ENCODE measurements around the gene B3GALT6.
"Not testable (repeated sequence)": the region's sequence is repeated elsewhere in the genome, so short reads cannot be mapped to it uniquely, and the experiment has no call there.

The B3GALT6 gene

GRCh38 chr1:1245817-1246576, 14.0 kb downstream of the B3GALT6 start:
- no peak for DNase-seq

DNA sequence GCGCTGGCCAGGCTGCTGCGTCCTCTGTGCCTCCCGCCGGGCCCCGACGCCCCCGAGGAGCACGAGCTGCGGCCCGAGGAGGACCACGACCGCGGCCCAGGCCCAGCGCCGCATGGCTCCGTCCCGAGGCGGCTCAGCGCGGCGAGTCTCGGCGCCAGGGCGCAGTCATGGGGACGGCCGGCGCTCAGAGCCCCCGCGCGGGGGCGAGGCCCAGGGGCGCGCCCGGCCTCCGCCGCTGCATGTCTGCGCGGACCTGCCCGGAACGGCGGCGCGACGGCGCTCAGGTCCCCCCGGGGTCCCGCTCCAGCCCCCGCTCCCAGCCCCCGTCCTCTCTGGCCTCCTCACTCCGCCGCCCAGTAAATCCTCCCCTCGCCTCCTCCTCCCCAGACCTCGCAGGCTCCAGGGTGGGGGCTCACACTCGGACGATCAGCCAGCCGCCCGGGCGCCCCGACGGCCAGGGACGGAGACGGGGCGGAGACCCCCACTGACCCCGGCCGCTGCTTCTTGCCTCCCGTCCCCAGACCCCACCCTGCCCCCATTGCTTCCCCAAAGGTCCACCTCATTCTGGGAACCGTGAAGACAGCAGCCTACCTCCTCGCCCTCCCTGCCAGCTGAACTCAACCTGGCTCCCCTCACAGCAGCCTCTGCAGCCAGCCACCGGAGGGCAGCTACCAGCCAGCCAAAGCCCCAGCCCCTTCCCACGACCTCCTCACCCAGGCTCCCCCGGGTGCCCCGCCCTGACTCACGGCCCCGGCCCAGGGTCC, 14.7 kb downstream of the B3GALT6 start, which contains the start of gene C1QTNF12:
Gene C1QTNF12 (minus strand): TSS at position 146 of the 764 bp plus-strand sequence. CDS start 32 bp downstream, at position 114.
- no peak for DNase-seq

- no peak for DNase-seq
Observed at GRCh38 chr1:1247341-1247913, 15.4 kb downstream of the B3GALT6 start.

DNA sequence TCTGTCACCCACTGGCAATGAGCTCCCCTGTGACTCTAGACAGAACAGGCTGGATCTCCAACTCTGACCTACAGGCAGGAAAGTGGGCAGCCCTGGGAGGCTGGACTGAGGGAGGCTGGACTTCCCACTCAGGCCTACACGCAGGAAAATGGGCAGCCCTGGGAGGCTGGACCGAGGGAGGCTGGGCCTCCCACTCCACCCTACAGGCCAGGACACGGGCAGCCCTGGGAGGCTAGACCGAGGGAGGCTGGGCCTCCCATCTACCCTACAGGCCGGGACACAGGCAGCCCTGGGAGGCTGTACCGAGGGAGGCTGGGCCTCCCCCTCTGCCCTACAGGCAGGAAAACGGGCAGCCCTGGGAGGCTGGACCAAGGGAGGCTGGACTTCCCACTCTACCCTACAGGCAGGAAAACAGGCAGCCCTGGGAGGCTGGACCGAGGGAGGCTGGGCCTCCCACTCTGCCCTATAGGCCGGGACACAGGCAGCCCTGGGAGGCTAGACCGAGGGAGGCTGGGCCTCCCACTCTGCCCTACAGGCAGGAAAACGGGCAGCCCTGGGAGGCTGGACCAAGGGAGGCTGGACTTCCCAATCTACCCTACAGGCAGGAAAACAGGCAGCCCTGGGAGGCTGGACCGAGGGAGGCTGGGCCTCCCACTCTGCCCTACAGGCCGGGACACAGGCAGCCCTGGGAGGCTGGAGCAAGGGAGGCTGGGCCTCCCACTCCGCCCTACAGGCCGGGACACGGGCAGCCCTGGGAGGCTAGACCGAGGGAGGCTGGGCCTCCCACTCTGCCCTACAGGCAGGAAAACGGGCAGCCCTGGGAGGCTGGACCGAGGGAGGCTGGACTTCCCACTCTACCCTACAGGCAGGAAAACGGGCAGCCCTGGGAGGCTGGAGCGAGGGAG, 16.2 kb downstream of the B3GALT6 start:
- DNase-seq: not testable (repeated sequence)

- peak; percentile 77 for DNase-seq
Observed at GRCh38 chr1:1250786-1251284, 18.8 kb downstream of the B3GALT6 start.

GRCh38 chr1:1253314-1253713, 21.3 kb downstream of the B3GALT6 start:
- no peak for DNase-seq

- no peak for DNase-seq
Observed at GRCh38 chr1:1253972-1254666, 22.1 kb downstream of the B3GALT6 start.

GRCh38 chr1:1254667-1254998, 22.6 kb downstream of the B3GALT6 start:
- no peak for DNase-seq

- no peak for DNase-seq
Observed at GRCh38 chr1:1255078-1255477, 23.0 kb downstream of the B3GALT6 start.

DNA sequence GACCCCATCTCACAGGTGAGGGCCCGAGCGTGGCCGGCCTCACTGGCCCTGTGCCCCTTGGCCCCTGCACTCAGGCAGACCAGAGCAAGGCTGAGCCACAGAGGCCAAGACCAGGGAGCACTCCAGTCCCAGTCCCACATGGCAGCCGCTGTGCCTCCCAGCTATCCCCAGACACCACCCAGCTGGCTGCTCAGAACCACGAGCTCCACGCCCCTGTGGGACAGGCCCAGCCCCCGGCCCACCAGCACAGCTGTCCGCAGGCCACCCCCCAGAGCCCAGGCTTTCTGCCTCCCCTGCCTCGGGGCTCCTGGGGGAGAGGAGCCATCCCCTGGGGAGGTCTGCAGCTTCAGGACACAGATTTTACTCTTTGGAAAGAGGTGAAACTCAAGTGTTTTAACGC, 23.6 kb downstream of the B3GALT6 start:
- no peak for DNase-seq

DNA sequence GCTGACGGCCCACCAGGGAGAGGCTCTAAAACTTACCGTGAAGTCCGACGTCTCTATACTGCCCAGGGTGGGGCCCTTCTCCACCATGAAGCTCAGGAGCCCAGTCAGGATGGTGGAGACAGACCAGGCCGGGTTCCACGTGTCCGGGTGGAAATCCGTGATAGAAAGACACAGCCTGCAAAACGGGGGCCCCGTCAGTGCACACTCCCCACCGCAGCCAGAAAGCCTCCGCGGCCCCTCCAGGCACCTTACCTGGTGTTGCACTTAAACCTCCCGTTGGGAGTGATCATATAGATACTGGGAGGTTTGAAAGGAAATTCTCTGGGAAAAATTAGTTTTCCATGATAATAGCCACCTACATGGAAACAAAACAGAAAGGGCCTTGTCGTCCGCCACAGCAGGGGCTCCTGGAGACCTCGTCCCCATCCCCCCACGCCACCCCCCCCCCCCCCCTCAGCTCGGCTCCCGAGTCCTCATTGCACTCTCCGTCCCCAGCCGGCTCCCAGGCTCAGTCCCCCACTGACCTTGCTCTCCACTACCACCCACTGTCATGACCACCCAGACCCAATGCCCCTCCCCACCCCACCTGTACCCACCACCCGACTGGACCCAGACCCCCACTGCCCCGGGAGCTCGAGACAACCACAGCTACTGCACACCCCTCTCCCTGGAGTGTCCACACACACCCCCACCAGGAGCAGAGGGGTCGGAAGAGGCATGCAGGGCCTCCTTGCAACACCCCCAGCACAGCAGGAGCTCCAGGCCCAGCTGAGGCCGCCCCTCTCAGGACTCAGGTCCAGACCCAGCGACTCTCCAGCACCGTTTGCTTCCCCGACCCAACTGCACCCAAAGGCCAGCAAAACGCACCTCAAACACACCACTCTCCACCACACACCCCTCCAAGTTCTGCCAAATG, 25.2 kb downstream of the B3GALT6 start:
- DNase-seq: no peak

DNA sequence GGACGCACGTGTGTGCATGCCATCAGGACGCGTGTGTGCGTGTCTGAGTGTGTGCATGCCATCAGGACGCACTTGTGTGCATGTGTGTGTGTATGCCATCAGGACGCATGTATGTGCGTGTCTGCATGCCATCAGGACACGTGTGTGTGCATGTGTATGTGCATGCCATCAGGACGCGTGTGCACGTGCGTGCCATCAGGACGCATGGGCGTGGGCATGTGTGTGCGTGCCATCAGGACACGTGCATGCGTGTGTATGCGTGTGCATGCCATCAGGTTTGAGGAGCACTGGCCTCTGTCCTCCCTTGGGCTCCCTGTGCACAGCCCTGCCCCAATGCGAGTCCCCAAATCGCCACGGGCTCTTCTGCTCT, 27.1 kb downstream of the B3GALT6 start:
- DNase-seq: no peak

DNA sequence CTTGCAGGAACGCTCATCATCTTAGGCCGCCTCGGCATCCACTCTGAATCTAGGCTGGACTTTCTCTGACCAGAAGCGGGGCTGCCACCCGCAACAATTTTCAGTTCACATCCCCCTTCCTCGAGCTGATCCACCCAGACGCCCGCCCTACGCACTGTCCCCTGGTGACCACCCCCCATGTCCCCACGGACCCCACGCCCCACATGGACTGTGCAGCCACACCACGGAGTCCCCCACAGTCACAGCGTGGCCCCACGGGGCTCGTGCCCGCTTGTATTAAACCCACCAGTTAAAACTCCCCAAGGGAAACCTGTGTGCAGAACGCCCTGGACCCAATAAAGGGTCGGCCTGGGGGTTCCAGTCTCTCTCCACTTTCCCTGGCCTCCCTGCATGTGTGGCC, 27.5 kb downstream of the B3GALT6 start:
- no peak for DNase-seq

- DNase-seq: no peak
Observed at GRCh38 chr1:1259951-1260600, 28.0 kb downstream of the B3GALT6 start.

DNA sequence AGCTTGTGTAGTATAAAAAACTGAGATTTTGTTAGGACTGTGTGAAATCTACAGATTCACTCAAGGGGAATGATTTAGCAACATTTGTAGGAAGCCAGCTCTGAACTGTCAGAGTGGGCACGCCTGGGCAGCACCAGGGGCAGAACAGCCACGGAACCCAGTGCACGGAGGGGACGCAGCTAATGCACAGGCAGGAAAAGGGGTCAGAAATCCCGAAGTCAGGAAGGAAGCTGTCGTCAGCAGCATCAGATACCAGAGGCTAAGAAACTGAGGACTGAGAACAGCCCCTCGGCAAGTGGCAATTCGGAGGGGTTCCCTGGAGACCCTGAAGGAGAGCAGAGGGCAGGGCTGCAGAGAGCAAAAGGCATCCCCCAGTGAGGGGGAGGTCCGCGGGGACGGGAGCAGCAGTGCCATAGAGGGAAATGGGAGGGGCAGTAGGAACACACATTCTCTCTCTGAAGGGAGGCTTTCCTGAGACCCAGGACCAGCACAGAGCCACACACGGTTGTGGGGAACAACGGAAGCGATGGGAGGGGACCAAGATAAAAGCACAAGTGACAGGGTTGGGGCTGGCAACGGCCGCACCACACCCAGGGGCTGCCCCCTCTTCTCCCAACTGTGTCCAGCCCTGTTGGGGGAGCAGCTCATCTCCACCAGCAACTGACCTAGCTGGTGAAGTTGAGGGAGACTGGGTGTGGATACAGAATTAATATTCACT, 29.0 kb downstream of the B3GALT6 start:
- no peak for DNase-seq

GRCh38 chr1:1262071-1262470, 30.0 kb downstream of the B3GALT6 start:
- DNase-seq: no peak

GRCh38 chr1:1262758-1263157, 30.7 kb downstream of the B3GALT6 start:
- DNase-seq: no peak

GRCh38 chr1:1264026-1264425, 32.0 kb downstream of the B3GALT6 start:
- DNase-seq: no peak

- DNase-seq: no peak
Observed at GRCh38 chr1:1264868-1265272, 32.8 kb downstream of the B3GALT6 start.
